HG03097 (cell line): Measurements from ENCODE around the gene PRICKLE4.

Experiments
- ATAC-seq: cut with Tn5 transposase; IDR thresholded peaks from one replicate; pipeline ENCODE4 v1.9.1; 2021; ENCODE audit not compliant: unreplicated experiment, low FRiP score

The PRICKLE4 gene

GRCh38 chr6:41832263-41832662, 51.7 kb downstream of the PRICKLE4 start:
- no peak for ATAC-seq

- no peak for ATAC-seq
Measured at GRCh38 chr6:41836022-41836659, 55.6 kb downstream of the PRICKLE4 start.

DNA sequence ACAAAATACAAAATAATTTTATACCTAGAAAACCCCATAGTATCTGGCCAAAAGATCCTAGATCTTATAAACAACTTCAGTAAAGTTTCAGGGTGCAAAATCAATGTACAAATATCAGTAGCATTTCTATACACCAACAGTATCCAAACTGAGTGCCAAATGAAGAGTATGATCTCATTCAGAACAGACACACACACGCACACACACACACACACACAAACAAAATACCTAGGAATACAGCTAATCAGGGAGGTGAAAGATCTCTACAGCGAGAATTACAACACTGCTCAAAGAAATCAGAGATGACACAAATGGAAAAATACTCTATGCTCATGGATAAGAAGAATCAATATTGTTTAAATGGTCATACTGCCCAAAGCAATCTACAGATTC, 56.1 kb downstream of the PRICKLE4 start:
- no peak for ATAC-seq
